KBM-7 (cell line): ENCODE measurements around the gene TRIM24.
"Not testable (repeated sequence)": the region's sequence is repeated elsewhere in the genome, so short reads cannot be mapped to it uniquely, and the experiment has no call there.

Experiments
- DNase-seq: peaks from one replicate; pipeline ENCODE4 v3.0.0-alpha.2; 2015
- in situ Hi-C: fragments of 300-500 bp; cut with MboI; formaldehyde crosslinking; loops from 2 replicates; pipeline ENCODE4 v1.14.3; 2020; ENCODE audit warnings: low sequenced_read_pairs, low pct_unique_long_range_greater_than_20kb, mixed read lengths

TRIM24 gene

GRCh38 chr7:138483531-138483930 is 23.5 kb downstream of the TRIM24 start:
- in situ Hi-C loops = no loop called here
- no peak for DNase-seq

- DNase-seq, in situ Hi-C loops: not testable (repeated sequence)
Measured at GRCh38 chr7:138485508-138485907, 25.4 kb downstream of the TRIM24 start.

GRCh38 chr7:138489139-138489538 is 29.1 kb downstream of the TRIM24 start:
- DNase-seq, in situ Hi-C loops: not testable (repeated sequence)

GRCh38 chr7:138491612-138492386 is 31.7 kb downstream of the TRIM24 start:
- in situ Hi-C loops = no loop called here
- no peak for DNase-seq

- in situ Hi-C loops = no loop called here
- DNase-seq = no peak
Measured at GRCh38 chr7:138492423-138492822, 32.4 kb downstream of the TRIM24 start.

GRCh38 chr7:138493535-138493934 is 33.5 kb downstream of the TRIM24 start:
- no peak for DNase-seq
- in situ Hi-C loops = no loop called here

- DNase-seq = no peak
- in situ Hi-C loops = no loop called here
Measured at GRCh38 chr7:138495485-138495884, 35.4 kb downstream of the TRIM24 start.

GRCh38 chr7:138499340-138499739 is 39.3 kb downstream of the TRIM24 start:
- no peak for DNase-seq
- in situ Hi-C loops = no loop called here

GRCh38 chr7:138500303-138500702 is 40.2 kb downstream of the TRIM24 start:
- in situ Hi-C loops, DNase-seq: not testable (repeated sequence)

- DNase-seq = no peak
- in situ Hi-C loops = no loop called here
Measured at GRCh38 chr7:138500892-138501291, 40.8 kb downstream of the TRIM24 start.

GRCh38 chr7:138502023-138502767 is 42.1 kb downstream of the TRIM24 start:
- no peak for DNase-seq
- in situ Hi-C loops = no loop called here

GRCh38 chr7:138505361-138505873 is 45.4 kb downstream of the TRIM24 start:
- in situ Hi-C loops = no loop called here

GRCh38 chr7:138506764-138507163 is 46.7 kb downstream of the TRIM24 start:
- DNase-seq = no peak
- in situ Hi-C loops = no loop called here

More at GRCh38 chr7:138505361-138505873, 45.4 kb downstream of the TRIM24 start:
- DNase-seq = no peak

- no peak for DNase-seq
Measured at GRCh38 chr7:138510003-138510402, 49.9 kb downstream of the TRIM24 start.

GRCh38 chr7:138512092-138512858 is 52.2 kb downstream of the TRIM24 start:
- DNase-seq = no peak
- in situ Hi-C loops = no loop called here

More at GRCh38 chr7:138510003-138510402, 49.9 kb downstream of the TRIM24 start:
- in situ Hi-C loops = no loop called here

- in situ Hi-C loops = no loop called here
Measured at GRCh38 chr7:138512885-138513284, 52.8 kb downstream of the TRIM24 start.

GRCh38 chr7:138513344-138513871 is 53.3 kb downstream of the TRIM24 start:
- DNase-seq = no peak

More at GRCh38 chr7:138512885-138513284, 52.8 kb downstream of the TRIM24 start:
- no peak for DNase-seq

GRCh38 chr7:138514044-138514443 is 54.0 kb downstream of the TRIM24 start:
- in situ Hi-C loops = no loop called here
- no peak for DNase-seq

More at GRCh38 chr7:138513344-138513871, 53.3 kb downstream of the TRIM24 start:
- in situ Hi-C loops = no loop called here

GRCh38 chr7:138515001-138515528 is 55.0 kb downstream of the TRIM24 start:
- in situ Hi-C loops = no loop called here

More at GRCh38 chr7:138515001-138515528, 55.0 kb downstream of the TRIM24 start:
- DNase-seq = peak; percentile 76
